Suprapubic skin (tissue), 4 donors: Measurements from ENCODE around the gene AMBP.

ENCODE experiments used
- CTCF ChIP-seq, 2 donors: fragments of 200-600 bp in 1 of 2; fragments of 450-650 bp in 1 of 2; sonication (generic) in 1 of 2; IDR thresholded peaks; one replicate each; pipeline ENCODE4 v1.5.1; 2016 to 2019; ENCODE audit warnings: antibody characterized with exemption in 2 of 2, mild to moderate bottlenecking in 1 of 2, moderate library complexity in 1 of 2
- POLR2A ChIP-seq, 2 donors: fragments of 450-650 bp; IDR thresholded peaks; one replicate each; pipeline ENCODE4 v1.6.1; 2017; ENCODE audit warnings: antibody characterized with exemption in 2 of 2, mild to moderate bottlenecking in 2 of 2, moderate library complexity in 2 of 2
- POLR2AphosphoS5 ChIP-seq, 3 donors: sonication (generic); formaldehyde crosslinking; IDR thresholded peaks; one replicate each; pipeline ENCODE4 v1.6.1; 2017; ENCODE audit warnings: antibody characterized with exemption in 3 of 3

DNA sequence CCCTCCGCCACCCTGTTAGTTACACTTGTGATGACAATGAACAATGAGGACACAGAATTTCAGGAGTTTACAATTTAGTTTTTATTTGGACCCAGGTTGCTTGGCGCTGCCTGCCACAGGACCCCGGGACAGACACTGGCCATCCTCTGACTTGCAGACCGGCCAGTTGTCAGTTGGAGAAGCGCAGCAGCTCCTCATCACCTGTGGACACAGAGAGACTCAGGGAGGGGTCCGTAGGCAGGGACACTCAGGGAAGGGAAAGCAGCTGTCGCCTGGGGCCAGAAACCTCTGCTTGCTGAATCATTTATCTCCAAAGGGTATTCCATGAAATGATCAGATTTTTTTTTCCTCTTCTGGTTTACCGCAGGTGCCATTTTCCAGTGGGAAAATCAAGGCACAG lies 18.0 kb downstream of the AMBP start:
- TF ChIP-seq CTCF (IDR thresholded peaks at IDR 0.05) (no peak), POLR2AphosphoS5 (IDR thresholded peaks at IDR 0.05) (no peak), POLR2A (IDR thresholded peaks at IDR 0.05) (no peak)
